GM12891 (cell line): ENCODE data around the gene FXYD2.

Source experiments
- POLR2A ChIP-seq: IDR thresholded peaks from 2 replicates; pipeline ENCODE4 v1.6.1; 2011; ENCODE audit warnings: low read depth, low read length, control low read depth
- POLR2AphosphoS5 ChIP-seq: IDR thresholded peaks from 2 replicates; pipeline ENCODE4 v1.6.1; 2011; ENCODE audit warnings: low read depth, low read length, control low read depth
- SPI1 ChIP-seq: IDR thresholded peaks from 2 replicates; pipeline ENCODE4 v1.6.1; 2011; ENCODE audit warnings: low read depth, low read length, control low read depth

DNA sequence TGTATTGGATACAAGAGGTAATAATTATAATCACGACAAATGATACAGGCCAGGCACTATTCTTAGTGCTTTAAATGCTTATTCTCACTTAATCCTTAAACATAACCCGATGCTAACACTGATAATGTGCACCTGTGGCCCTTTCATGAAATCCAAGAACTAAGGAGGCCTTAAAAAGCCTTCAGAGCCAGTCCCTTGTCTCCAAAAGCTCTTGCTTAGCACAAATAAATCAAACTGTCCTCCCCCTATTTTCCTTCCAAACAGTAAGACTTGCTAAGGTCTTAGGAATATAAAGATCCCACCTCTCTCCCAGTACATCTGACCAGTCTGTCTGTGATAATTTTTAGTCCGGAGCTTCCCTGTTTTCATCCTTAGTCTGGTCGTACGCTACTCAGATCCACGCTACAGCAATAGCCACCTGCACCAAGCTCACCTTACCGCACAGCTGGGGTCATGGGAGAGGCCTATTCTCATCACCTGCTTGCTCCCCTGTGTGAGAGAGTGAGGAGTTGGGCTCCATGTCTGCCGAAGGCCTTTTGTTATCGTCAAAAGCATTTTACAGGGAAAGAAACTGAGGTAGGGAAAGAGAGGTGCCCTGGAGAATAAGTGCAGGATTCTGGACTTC lies 35.1 kb upstream of the FXYD2 start:
- no peak for TF ChIP-seq POLR2AphosphoS5
- no peak for TF ChIP-seq SPI1
- TF ChIP-seq POLR2A, result no peak
